Measurements from ENCODE around the gene NRG4.

GRCh38 chr15:76003364-76003763, 8.9 kb downstream of the NRG4 start:
- TF ChIP-seq CTCF (IDR thresholded peaks at IDR 0.05; ENCODE audit: borderline replicate concordance, extremely low read depth, low read length, poor library complexity, severe bottlenecking) (no peak), EZH2 (IDR thresholded peaks at IDR 0.05; ENCODE audit: borderline replicate concordance, low read depth, low read length, severe bottlenecking) (no peak)
